GM21576 (cell line): ENCODE measurements around the gene ODAM.
"Not testable (repeated sequence)": the region's sequence is repeated elsewhere in the genome, so short reads cannot be mapped to it uniquely, and the experiment has no call there.

ENCODE experiments used
- ATAC-seq: cut with Tn5 transposase; IDR thresholded peaks from one replicate; pipeline ENCODE4 v1.9.1; 2021; ENCODE audit warnings: mild to moderate bottlenecking, moderate library complexity; ENCODE audit not compliant: unreplicated experiment

ODAM gene, protein sequence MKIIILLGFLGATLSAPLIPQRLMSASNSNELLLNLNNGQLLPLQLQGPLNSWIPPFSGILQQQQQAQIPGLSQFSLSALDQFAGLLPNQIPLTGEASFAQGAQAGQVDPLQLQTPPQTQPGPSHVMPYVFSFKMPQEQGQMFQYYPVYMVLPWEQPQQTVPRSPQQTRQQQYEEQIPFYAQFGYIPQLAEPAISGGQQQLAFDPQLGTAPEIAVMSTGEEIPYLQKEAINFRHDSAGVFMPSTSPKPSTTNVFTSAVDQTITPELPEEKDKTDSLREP

DNA sequence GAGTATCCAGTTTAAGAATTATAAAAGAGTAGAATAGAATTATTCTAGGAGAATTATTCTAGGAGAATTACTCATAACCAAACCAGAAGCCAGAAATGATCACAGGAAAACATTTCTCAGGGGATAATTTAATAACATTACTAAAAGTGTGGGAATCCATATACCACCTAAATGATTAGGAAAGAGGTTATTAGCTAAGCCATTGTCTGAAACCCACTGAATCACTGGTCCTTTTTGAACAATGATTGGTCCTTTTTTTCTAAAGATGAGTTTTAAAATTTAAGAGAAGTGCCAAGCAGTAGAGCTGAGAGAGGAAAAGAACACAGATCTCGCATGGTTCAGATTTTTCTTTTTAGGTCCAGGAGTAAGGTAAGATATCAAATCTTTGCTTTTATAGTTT is at the start of gene ODAM:
ODAM (plus strand) TSS at position 301 of the 400 bp plus-strand sequence. CDS start 819 bp downstream, outside the sequence.
- no peak for ATAC-seq

GRCh38 chr4:70151271-70151670 is 44.3 kb upstream of the ODAM start:
- no peak for ATAC-seq

DNA sequence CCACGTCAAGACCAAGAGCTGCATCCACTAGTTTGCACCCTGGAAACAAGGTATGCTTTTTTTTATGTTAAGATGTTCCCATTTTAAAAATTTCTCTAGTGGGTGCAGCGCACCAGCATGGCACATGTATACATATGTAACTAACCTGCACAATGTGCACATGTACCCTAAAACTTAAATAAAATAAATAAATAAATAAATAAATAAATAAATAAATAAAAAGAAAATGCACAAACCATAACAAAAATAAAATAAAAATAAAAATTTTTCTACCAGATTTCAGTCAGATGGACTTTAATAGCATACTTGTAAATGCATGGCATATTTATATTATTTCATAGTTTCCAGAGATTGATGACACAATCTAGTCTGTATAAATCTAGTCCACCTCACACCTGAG is 43.4 kb upstream of the ODAM start:
- no peak for ATAC-seq

DNA sequence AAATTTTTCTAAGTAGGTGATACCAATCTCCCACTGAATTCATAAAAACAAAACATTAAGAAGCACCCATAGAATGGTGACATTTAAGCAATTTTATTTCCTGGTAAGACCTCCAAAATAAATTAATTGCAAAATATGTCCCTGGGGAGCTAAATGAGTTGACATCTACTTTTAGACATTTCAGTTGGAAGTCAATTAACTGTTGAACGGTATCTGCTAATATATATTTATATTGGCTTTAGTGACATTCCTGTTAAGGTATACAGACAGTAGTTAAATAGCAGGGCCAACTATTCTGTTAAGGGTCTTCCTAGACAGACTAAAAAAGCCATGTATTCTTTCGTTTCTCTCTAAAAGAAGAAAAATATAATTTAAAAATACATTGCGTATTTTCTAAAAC is 41.6 kb upstream of the ODAM start, which contains the start of gene PRR27:
PRR27 (plus strand) TSS at position 301 of the 400 bp plus-strand sequence. CDS start 139 bp downstream, outside the sequence.
- no peak for ATAC-seq

DNA sequence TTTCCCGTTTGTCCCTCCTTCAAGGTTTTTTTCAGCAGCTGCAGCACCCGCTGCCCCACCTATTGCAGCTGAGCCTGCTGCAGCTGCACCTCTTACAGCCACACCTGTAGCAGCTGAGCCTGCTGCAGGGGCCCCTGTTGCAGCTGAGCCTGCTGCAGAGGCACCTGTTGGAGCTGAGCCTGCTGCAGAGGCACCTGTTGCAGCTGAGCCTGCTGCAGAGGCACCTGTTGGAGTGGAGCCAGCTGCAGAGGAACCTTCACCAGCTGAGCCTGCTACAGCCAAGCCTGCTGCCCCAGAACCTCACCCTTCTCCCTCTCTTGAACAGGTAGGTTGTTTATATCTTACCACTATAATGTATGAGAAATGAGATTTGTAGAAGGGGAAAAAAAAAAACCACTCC is 36.9 kb upstream of the ODAM start:
- no peak for ATAC-seq

DNA sequence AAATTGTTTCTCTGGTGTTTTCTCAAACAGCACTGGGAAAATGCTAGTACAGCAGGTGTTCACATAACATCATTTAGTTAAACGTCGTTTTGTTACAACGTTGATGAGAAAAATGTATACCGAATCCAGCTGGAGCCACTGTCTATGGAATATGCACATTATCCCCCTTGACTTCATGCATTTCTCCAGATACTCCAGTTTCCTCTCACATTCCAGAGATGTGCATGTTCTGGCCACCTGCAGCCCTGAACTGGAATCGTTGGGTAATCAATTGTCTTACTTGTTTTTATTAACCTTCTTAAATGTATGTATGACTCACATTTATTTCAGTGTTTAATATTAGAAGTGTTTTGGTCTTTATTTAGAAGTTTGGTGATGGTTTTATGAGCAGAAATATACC is 18.4 kb upstream of the ODAM start:
- ATAC-seq = no peak

DNA sequence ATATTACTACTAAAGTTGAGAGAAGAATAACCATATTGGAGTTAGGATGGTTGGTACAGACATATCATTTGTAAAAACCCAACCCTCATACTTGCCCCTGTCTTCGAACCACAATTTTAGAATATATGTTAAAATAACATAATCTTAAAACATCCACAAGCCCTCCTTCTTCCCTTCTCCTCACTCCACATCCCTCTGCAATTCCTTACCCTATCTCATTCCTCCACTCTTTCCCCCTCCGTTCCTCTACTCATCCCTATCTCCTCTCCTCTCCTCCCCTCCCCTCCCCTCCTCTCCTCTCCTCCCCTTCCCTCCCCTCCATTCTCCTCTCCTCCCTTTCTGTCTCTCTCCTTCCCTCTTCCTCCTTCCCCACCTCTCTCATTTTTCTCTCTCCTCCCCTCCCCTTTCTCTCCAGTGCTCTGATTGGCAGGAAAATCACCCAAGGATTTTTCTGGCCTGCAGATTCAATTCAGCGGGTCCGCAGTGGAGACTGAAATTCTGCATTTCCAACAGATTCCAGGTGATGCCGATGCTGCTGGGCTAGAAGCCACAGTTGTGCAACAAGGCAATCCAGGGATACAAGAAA is 17.4 kb upstream of the ODAM start:
- no peak for ATAC-seq

- no peak for ATAC-seq
These were observed 15.7 kb upstream of the ODAM start for GRCh38 chr4:70179811-70180210.

- ATAC-seq = no peak
These were observed 13.7 kb upstream of the ODAM start for GRCh38 chr4:70181864-70182263.

- no peak for ATAC-seq
These were observed 12.9 kb upstream of the ODAM start for GRCh38 chr4:70182517-70183167.

GRCh38 chr4:70183168-70183939 is 12.2 kb upstream of the ODAM start:
- peak; percentile 84 for ATAC-seq

GRCh38 chr4:70183940-70184246 is 11.6 kb upstream of the ODAM start:
- ATAC-seq = no peak

- ATAC-seq = no peak
These were observed 8.3 kb upstream of the ODAM start for GRCh38 chr4:70187216-70187615.

DNA sequence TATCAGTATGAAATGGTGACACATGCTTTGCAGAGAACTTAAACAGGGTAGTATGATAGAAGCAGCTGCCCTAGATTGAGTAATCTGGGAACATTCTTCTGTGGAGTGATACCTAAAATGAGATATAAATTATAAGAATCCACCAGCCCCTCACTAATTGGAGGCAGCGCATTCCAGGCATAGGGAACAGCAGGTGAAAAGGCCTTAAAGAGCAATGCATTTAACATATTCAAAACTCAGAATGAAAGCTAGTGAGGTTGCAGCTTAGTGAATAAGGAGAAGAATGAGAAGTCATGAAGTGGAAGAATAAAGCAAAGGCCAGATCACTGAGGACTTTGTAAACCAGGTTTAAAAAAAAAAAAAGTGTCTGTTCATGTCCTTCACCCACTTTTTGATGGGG is 4.9 kb upstream of the ODAM start:
- ATAC-seq = no peak

GRCh38 chr4:70191647-70192046 is 3.9 kb upstream of the ODAM start:
- no peak for ATAC-seq

DNA sequence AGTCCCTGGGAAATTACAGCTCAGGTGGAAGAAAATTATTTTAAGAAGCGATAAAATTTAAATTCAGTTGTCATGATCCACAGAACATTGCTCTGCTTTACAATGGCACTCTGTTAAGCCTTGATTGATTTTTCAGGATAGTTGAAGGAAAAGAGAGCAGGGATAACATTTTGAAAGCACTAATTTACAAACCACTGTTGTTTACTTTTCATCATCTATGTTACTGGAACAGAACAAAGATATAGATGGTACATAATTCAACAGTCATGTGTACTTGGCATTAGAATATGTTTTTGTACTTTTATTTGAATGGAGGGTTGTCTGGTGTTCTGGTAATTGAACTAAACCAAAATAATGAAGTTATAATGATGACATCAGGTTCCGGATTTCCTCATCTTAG is 2.6 kb upstream of the ODAM start:
- ATAC-seq = no peak

DNA sequence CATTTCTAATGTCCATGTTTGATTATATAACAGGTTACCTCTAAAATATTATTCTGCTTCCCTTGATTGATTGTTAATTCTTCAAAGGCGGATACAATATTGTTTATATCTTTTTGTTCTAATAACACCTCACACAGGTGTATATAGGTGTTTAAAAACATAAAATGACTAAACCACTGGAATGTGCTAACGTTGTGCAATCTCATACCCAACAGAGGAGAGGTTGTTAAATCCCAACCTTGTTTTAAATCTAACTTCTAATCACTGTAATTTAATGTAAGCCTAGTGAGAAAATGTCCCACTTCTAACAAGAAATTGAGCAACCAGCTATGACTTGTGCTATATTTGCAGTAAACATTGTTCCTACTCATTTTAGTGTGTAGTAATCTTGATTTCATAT is 1.3 kb downstream of the ODAM start:
- ATAC-seq = no peak

DNA sequence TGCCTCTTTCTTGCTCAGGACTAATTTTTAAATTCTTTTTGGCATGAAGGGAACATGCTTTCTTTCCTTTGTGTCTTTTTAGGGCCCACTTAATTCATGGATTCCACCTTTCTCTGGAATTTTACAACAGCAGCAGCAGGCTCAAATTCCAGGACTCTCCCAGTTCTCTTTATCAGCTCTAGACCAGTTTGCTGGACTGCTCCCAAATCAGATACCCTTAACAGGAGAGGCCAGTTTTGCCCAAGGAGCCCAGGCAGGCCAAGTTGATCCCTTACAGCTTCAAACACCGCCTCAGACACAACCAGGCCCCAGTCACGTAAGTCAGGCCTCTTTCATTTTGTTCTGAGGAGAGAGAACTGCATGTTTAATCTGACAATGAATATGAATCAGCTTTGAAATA is 2.3 kb downstream of the ODAM start:
- ATAC-seq = no peak

DNA sequence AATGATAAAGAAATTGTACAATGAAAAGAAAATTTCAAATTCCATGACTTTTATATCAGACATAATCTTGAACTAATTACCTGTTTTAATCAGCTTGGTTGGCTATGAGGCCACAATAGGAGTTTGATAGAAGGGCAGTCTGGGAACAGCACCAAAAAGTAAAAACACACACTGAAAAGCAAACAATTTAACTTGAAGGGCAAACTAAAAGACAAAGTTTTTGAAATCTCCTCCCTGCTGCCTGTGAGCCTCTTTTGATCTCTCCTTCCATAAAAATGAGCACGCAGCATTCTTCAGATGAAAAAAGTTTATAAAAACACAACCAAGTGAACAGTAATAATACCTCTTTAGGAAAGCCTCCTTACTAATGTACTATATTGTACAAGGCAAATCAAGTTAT is 8.1 kb downstream of the ODAM start:
- no peak for ATAC-seq

GRCh38 chr4:70212752-70213151 is 17.2 kb downstream of the ODAM start:
- not testable (repeated sequence) for ATAC-seq

- ATAC-seq = not testable (repeated sequence)
These were observed 20.6 kb downstream of the ODAM start for GRCh38 chr4:70216109-70216508.

DNA sequence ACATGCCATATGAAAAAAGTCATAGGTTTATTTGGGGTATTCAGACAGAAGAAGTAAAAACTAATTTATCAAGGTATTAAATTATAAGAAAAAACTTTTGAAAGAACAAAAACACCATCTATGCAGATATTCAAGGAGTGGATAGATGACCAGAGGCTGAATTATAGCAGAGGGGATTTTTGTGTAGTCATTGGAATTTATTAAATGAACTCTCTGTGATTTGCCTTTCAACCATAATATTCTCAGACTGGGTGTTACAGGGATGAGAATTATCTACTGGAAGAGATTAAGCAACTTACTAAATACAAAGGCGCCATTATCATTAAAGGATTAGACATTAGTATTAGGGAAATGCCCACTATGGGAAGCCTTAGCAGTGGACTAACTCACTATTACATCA is 21.0 kb downstream of the ODAM start:
- not testable (repeated sequence) for ATAC-seq
